Endothelial cell of umbilical vein (primary cell): Measurements from ENCODE around the gene TMC4.

Experiments
- POLR2A ChIP-seq: IDR thresholded peaks from 2 replicates; pipeline ENCODE4 v1.6.1; 2012; ENCODE audit warnings: low read depth, mild to moderate bottlenecking, control low read depth, low read length
- TF ChIP-seq, protein P1 (sequence below), 2 donors: IDR thresholded peaks; 1 replicate in 1 of 2; 2 replicates in 1 of 2; pipeline ENCODE4 v1.5.1; 2011; ENCODE audit warnings: low read length in 2 of 2, mild to moderate bottlenecking in 2 of 2, moderate library complexity in 2 of 2, control low read depth in 1 of 2, inconsistent platforms in 1 of 2, low read depth in 1 of 2; ENCODE audit not compliant: insufficient read depth in 1 of 2; ENCODE audit errors: extremely low read depth in 1 of 2

- TF ChIP-seq POLR2A, result no peak
- TF ChIP-seq, protein P1, sequence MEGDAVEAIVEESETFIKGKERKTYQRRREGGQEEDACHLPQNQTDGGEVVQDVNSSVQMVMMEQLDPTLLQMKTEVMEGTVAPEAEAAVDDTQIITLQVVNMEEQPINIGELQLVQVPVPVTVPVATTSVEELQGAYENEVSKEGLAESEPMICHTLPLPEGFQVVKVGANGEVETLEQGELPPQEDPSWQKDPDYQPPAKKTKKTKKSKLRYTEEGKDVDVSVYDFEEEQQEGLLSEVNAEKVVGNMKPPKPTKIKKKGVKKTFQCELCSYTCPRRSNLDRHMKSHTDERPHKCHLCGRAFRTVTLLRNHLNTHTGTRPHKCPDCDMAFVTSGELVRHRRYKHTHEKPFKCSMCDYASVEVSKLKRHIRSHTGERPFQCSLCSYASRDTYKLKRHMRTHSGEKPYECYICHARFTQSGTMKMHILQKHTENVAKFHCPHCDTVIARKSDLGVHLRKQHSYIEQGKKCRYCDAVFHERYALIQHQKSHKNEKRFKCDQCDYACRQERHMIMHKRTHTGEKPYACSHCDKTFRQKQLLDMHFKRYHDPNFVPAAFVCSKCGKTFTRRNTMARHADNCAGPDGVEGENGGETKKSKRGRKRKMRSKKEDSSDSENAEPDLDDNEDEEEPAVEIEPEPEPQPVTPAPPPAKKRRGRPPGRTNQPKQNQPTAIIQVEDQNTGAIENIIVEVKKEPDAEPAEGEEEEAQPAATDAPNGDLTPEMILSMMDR (IDR thresholded peaks at IDR 0.05; ENCODE audit: extremely low read depth in 1 of 2, insufficient read depth in 1 of 2, low read depth in 1 of 2, low read length in 2 of 2), result no peak
Observed at GRCh38 chr19:54136864-54137698, 35.9 kb downstream of the TMC4 start.
